GM21360 (cell line): ENCODE measurements around the gene ATP4A.
A peak's percentile ranks its signal among the peaks of the same experiment; 100 is the strongest.

ENCODE experiments used
- ATAC-seq: cut with Tn5 transposase; IDR thresholded peaks from one replicate; pipeline ENCODE4 v1.9.1; 2021; ENCODE audit warnings: mild to moderate bottlenecking, moderate library complexity; ENCODE audit not compliant: unreplicated experiment

Gene ATP4A

DNA sequence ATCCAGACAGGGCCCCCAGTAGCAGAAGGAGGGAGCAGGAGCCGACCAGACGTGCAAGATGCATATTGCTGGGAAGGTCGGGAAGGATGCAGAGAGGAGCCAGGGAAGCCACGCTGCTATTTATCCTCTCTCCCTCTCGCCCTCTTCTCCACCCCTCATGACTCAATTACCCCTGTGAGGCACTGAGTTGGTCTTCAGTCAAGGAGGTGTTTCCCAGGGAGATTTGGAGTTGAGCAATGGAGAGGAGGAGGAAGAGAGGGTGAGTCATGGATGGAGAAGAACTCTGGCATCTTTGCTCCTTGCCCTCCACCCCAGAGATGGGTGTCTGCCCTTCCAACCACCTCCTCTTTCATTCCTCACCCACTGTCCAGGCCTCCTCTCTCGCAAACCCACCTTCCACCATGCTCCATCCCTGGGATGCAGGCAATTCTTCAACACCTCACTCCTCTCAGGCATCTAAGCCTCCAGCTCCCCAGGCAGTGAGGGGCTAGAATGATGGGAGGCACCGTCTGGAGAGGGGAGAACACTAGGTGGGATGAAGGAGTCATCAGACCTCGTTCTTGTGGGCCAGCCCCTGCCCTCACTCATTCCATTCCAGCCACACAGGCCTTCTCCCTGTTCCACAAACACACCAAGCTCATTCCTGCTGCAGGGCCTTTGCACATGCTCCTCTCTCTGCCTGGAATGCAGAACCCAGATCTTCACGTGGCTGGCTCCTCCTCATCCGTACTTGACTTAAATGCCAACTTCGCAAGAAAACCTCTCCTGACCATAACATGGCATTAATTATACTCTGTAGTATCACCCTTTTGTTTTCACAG lies 35.0 kb downstream of the ATP4A start, which contains the start of gene SBSN:
Gene SBSN, minus strand, starts transcription at position 94 of the 821 bp plus-strand sequence. Its CDS starts 30 bp downstream, at position 64.
- ATAC-seq, result no peak

- ATAC-seq, result no peak
These were observed 37.6 kb downstream of the ATP4A start for GRCh38 chr19:35525873-35526272.

DNA sequence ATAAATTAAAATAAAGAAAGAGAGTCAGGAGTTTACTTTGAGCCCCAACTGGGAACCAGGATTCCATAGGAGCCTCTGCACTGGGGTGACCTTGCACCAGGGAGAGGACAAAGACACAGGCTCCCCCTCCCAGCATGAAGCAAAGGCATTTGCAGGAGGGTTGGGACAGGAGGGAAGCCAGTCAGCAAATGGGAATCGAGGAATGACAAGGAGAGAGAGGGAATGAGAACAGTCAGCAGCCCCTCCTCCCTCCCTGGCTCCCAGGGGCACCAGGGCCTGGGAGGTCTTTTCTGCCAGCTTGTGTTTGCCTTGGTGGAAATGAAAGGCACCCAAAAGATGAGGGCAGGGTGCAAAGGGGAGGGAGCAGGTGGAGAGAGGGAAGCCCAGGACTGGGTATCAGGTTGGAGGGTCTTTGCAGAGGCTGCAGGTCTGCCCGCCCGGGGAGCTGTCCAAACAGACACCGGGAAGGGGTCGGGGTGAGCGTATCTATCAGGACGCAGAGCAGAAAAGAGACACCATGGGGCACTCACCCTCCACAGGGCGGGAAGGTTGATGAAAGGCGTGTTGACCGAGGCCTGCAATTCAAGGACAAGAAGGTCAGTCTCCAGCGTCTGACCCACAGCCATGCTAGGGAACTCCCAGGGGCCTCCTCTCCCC lies 39.1 kb downstream of the ATP4A start:
- no peak for ATAC-seq

GRCh38 chr19:35522745-35523327 lies 40.6 kb downstream of the ATP4A start:
- ATAC-seq, result no peak

DNA sequence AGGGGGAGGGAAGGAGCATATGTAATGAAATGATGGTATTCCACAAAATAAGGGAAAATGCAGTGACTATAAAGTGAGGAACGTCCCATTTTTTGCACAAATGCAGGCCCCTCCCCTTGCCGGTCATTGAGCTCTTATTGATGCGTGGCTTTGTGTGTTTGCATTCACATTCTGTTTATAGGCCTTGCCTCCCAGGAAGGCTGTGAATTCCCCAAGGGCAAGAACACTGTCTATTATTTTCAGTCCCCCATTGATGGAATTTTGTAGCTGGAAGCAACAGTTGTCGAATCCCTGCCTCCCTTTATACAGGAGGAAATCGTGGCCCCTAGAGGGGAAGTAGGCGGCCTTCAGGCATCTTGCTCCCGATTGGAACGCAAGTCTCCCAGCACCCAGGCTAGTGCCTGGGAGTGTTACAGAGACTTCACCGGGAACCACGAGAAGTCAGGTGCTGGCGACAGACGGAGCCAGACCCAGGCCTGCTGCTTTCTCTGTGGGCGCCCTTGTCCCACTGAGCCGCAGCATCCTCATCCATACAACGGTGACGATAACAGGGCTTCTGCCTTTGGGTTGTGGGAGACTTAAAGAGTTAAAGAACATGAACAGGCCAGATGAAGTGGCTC lies 42.2 kb downstream of the ATP4A start:
- ATAC-seq, result no peak

GRCh38 chr19:35519291-35519690 lies 44.2 kb downstream of the ATP4A start:
- ATAC-seq, result no peak

- no peak for ATAC-seq
These were observed 45.1 kb downstream of the ATP4A start for GRCh38 chr19:35518313-35518712.

GRCh38 chr19:35517342-35517741 lies 46.1 kb downstream of the ATP4A start:
- no peak for ATAC-seq

GRCh38 chr19:35516310-35516709 lies 47.1 kb downstream of the ATP4A start:
- ATAC-seq, result no peak

- no peak for ATAC-seq
These were observed 49.1 kb downstream of the ATP4A start for GRCh38 chr19:35514282-35514809.

- no peak for ATAC-seq
These were observed 49.7 kb downstream of the ATP4A start, which contains the start of gene DMKN for GRCh38 chr19:35513628-35514281. DMKN (minus strand) TSS chr19:35513649; CDS start chr19:35513475, 174 bp downstream.

- ATAC-seq, result no peak
These were observed 50.4 kb downstream of the ATP4A start for GRCh38 chr19:35512831-35513627.

GRCh38 chr19:35511337-35511736 lies 52.1 kb downstream of the ATP4A start:
- ATAC-seq, result no peak

GRCh38 chr19:35510626-35510964 lies 52.9 kb downstream of the ATP4A start:
- ATAC-seq, result no peak

DNA sequence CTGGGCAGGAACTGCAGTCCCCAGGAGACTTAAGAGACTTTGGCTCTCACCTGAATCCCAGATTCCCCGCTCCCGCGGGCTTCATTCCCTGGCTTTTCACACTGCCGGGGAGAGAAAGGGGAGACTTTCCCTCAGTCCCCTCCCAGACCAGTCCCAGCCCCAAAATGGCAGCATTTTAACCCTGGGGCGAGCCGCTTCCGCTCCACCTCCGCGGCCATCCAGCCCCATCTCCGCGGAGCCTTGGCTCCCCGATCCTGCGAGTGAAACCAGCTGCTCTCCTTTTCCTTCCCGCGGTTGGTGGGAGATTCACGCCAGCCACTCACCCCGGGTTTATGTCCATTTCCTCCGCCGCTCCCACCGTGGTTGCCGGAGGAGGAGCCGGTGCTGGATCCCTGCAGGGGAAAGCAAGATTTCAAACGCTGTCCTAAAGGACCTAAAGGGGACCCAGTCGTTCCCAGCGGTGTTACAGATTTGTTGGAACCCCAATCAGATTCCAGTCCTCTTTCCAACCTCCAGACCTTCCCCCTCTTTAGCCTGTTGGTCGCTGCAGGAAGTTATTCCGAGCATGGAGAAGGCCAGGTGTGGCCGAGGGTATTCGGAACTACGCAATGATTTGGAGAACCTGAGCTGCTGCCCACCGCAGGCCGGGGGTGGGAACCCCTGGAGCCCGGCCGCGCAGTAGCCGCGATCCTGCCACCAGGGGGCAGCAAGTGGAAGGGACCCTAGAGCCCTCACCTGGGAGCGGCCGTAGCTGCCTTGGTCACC lies 53.4 kb downstream of the ATP4A start:
- peak; percentile 56 for ATAC-seq

GRCh38 chr19:35509018-35509652 lies 54.3 kb downstream of the ATP4A start:
- ATAC-seq, result no peak

- no peak for ATAC-seq
These were observed 55.3 kb downstream of the ATP4A start for GRCh38 chr19:35508129-35508528.

DNA sequence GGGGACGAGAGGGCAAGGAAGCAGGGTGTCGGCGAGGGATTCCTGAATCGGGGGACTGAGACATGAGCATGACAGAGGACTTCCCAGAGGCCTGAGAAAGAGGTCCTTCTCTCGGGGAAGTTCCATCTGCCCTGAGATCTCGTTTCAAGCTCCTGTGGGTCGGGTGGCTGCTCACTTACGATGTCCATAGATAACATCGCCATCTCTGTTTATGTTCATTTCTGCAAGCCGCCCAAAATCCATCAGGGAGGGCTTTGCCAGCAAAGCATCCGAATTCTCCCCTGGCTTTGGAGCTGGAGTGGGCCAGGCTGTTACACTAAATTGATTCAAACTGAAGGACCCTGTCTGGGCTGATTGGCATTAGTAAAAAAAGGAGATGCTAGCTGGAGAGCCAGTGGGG lies 55.9 kb downstream of the ATP4A start:
- no peak for ATAC-seq

DNA sequence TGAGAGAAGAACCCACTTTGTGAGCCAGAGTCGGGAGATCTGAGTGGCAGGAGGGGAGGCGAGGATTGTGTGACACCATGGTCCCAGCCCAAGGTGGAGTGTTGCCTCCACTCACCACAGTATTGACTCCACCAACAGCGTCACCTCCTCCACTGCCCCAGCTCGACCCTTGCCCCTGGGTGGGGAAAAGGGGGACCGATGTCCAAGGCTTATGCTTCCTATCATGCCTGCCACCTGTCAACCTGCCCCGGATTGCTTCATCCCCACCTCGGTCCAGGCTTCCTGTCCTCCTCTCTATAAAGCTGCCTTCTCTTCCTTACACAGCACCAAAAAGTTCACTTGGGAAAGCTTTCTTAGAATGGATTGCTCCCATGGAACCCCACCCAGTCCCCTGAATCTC lies 57.4 kb downstream of the ATP4A start:
- no peak for ATAC-seq
